Esophagus muscularis mucosa (tissue), 3 donors: ENCODE data around the gene TK1.

ENCODE experiments used
- EP300 ChIP-seq: sonication (generic); formaldehyde crosslinking; IDR thresholded peaks from one replicate; pipeline ENCODE4 v1.6.1; 2017; ENCODE audit warnings: antibody characterized with exemption
- TF ChIP-seq, protein P1 (sequence below), 3 experiments: fragments of 200-600 bp in 2 of 3; fragments of 450-650 bp in 1 of 3; sonication (generic) in 2 of 3; IDR thresholded peaks; one replicate each; pipeline ENCODE4 v1.5.1; 2017 to 2019; ENCODE audit warnings: antibody characterized with exemption in 3 of 3, mild to moderate bottlenecking in 2 of 3, moderate library complexity in 1 of 3

DNA sequence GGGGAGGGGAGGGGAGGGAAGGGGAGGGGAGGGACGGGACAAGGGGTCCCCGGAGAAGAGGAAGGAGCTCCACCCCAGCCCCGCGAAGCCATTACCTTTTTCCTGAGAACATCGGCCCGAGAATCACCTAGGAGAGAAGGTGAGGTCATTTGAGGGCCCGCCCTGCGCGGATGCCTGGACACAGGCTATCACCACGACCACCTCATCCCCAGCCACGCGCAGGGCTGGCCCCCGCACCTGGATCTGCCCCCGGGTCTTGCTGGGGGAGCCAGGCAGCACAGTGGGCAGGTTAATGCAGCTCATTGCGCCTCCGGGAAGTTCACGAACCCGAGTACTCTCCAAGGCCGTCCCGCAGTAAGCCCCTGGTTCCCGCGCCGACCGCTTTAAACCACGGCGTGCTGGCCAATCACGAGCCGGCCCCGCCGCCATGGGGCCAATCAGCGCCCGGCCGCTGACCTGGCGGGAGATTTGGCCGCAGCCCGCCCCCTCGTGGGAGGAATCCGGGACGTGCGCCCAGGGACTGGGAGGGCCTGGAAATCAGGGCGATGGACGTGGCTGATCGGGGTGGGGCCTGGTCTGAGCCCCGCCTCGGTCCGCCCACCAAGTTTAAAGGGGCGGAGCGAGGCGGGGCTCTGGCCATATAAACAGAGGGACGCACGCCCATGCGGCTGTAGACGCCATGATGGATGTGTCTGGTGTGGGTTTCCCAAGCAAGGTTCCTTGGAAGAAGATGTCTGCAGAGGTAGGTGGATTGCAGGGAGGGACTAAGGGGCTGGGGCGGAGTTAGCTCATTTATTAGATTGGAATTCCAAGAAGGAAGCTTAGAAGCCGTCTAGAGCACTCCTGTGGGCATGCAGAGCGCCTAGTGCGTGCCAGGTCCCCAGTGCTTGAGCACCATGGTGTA lies at the start of gene TK1, which contains the start of gene AFMID:
- TF ChIP-seq, protein P1, sequence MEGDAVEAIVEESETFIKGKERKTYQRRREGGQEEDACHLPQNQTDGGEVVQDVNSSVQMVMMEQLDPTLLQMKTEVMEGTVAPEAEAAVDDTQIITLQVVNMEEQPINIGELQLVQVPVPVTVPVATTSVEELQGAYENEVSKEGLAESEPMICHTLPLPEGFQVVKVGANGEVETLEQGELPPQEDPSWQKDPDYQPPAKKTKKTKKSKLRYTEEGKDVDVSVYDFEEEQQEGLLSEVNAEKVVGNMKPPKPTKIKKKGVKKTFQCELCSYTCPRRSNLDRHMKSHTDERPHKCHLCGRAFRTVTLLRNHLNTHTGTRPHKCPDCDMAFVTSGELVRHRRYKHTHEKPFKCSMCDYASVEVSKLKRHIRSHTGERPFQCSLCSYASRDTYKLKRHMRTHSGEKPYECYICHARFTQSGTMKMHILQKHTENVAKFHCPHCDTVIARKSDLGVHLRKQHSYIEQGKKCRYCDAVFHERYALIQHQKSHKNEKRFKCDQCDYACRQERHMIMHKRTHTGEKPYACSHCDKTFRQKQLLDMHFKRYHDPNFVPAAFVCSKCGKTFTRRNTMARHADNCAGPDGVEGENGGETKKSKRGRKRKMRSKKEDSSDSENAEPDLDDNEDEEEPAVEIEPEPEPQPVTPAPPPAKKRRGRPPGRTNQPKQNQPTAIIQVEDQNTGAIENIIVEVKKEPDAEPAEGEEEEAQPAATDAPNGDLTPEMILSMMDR (IDR thresholded peaks at IDR 0.05) = peak; percentile 79 to 99 (median 93)
- TF ChIP-seq EP300 = no peak
